Ectodermal cell (in vitro differentiated cells): ENCODE measurements around the gene OR6S1.

ENCODE experiments used
- H3K27ac ChIP-seq: 2 replicates; pipeline ENCODE4 v1.7.0; 2013; ENCODE audit warnings: mild to moderate bottlenecking, low read depth, low read length; ENCODE audit not compliant: insufficient read depth, poor library complexity, severe bottlenecking
- H3K27me3 ChIP-seq: 2 replicates; pipeline ENCODE4 v1.7.0; 2013; ENCODE audit warnings: mild to moderate bottlenecking, low read length; ENCODE audit not compliant: insufficient read depth, control insufficient read depth, poor library complexity, severe bottlenecking
- H3K36me3 ChIP-seq: one replicate; pipeline ENCODE4 v1.7.0; 2013; ENCODE audit warnings: low read length; ENCODE audit not compliant: control insufficient read depth, insufficient read depth
- H3K4me1 ChIP-seq: one replicate; pipeline ENCODE4 v1.7.0; 2013; ENCODE audit warnings: low read length; ENCODE audit not compliant: control insufficient read depth, insufficient read depth
- H3K4me3 ChIP-seq: 2 replicates; pipeline ENCODE4 v1.7.0; 2013; ENCODE audit warnings: low read depth, low read length, control low read depth; ENCODE audit not compliant: insufficient read depth
- H3K9me3 ChIP-seq: 2 replicates; pipeline ENCODE4 v1.7.0; 2013; ENCODE audit warnings: mild to moderate bottlenecking, low read length, moderate library complexity; ENCODE audit not compliant: control insufficient read depth
- WGBS, 2 experiments: methylation state at CpG; one replicate each; pipeline ENCODE4 v1.1.7; 2013; ENCODE audit warnings: missing lambda C conversion rate in 2 of 2; 5-methylcytosine and 5-hydroxymethylcytosine counted together

OR6S1 gene

DNA sequence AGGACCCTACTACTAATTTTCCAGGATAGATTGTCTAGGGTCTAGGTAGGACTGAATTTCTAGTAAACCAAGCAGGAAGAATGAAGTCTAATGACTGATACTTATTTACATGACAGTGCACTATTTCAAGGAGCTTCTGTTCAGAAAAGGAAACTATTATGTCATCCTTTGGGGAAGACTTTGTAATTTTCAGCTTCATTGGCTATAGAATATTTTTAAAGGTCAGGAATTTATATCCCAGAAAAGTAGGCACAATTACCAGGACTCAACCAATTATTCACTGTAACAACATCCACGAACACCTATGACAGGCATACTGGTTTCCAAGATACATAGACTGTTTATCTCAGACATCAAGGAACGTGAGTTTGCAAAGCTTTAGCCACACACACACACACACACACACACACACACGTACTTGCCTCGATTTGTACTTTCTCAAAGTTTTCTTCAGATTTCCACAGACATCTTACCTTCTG lies 23.2 kb downstream of the OR6S1 start:
- Histone ChIP-seq H3K36me3 (no peaks in the 10 kb centered on the region), H3K9me3 (no peaks in the 10 kb centered on the region), H3K27ac (no peak overlapping the region), H3K4me3 (no peak overlapping the region), H3K27me3 (peaks cover 3% of the 10 kb centered on the region), H3K4me1 (no peaks in the 10 kb centered on the region)
- 81% methylated on average over 4 of the region's 4 CpGs for WGBS, 2 experiments

- H3K27ac ChIP-seq, result no peak overlapping the region
- no peaks in the 10 kb centered on the region for H3K9me3 ChIP-seq
- no peak overlapping the region for H3K4me3 ChIP-seq
- H3K4me1 ChIP-seq, result no peaks in the 10 kb centered on the region
- no peaks in the 10 kb centered on the region for H3K36me3 ChIP-seq
- no peaks in the 10 kb centered on the region for H3K27me3 ChIP-seq
- 93 to 94% methylated on average over 12 of the region's 12 CpGs for WGBS, 2 experiments
These were observed 24.1 kb downstream of the OR6S1 start for GRCh38 chr14:20617138-20618003.

DNA sequence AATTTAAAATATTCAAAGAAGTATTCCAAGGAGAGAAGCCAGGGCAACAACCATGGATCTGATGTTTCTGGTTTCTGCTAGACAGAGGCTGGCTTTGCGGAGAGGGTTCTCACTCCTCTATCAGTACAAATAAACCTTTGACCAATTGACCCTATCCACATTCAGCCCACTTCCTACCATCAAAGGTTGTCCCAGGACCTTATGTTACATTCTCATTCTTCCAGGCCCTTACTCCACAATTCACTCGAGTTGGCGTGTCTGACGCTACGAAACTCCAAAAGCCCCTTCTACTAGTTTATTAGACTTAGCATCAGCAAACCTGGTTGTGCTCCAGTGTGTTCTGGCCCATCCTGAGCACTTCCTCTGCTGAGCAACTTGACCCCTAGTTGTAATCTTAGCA lies 25.5 kb downstream of the OR6S1 start:
- no peaks in the 10 kb centered on the region for H3K9me3 ChIP-seq
- no peak overlapping the region for H3K4me3 ChIP-seq
- H3K36me3 ChIP-seq, result no peaks in the 10 kb centered on the region
- H3K27me3 ChIP-seq, result no peaks in the 10 kb centered on the region
- WGBS, 2 experiments, result 95 to 96% methylated on average over 5 of the region's 5 CpGs
- H3K27ac ChIP-seq, result no peak overlapping the region
- no peaks in the 10 kb centered on the region for H3K4me1 ChIP-seq

DNA sequence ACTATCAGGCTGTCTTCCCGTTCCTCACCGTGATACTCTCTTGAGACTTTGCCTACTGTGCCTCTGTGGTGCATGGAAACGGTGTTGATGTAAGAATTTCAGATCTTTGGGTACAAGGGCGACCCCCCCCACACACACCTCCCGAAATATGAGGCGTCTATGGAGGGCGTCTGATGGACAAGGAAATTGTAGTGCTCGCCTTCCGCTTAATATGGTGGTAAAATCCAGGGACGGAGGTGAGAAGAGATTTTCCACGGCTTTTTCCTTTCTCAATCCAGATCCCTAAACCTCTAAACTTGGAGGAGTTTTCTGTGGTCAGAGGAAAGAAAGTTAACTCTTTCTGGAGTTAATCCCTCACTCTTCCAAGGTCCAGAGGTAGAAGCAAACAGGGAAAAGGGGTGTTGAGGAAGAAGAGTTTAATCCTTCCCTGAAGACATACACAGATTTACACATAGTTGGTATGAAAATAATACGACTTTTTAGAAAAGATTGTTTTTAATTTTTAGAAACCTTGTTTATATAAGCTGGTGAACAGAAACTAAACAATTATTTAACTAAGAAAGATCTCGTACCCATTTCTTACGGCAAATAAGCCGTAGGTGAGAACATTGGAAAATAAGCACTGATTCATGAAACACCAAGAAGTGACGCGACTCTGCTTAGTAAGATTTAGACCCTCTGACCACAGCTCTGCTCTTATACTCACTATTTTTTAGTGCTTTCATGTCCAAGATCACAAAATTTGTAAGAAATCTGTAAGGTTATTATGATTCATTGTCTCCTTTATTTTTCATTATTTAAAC lies 27.3 kb downstream of the OR6S1 start:
- H3K9me3 ChIP-seq, result no peaks in the 10 kb centered on the region
- H3K27me3 ChIP-seq, result no peaks in the 10 kb centered on the region
- 27 to 29% methylated on average over 13 to 17 of the region's 17 CpGs for WGBS, 2 experiments
- H3K36me3 ChIP-seq, result no peaks in the 10 kb centered on the region
- H3K4me3 ChIP-seq, result peak overlapping the region; percentile 80
- peak overlapping the region; percentile 26 for H3K27ac ChIP-seq
- no peaks in the 10 kb centered on the region for H3K4me1 ChIP-seq

DNA sequence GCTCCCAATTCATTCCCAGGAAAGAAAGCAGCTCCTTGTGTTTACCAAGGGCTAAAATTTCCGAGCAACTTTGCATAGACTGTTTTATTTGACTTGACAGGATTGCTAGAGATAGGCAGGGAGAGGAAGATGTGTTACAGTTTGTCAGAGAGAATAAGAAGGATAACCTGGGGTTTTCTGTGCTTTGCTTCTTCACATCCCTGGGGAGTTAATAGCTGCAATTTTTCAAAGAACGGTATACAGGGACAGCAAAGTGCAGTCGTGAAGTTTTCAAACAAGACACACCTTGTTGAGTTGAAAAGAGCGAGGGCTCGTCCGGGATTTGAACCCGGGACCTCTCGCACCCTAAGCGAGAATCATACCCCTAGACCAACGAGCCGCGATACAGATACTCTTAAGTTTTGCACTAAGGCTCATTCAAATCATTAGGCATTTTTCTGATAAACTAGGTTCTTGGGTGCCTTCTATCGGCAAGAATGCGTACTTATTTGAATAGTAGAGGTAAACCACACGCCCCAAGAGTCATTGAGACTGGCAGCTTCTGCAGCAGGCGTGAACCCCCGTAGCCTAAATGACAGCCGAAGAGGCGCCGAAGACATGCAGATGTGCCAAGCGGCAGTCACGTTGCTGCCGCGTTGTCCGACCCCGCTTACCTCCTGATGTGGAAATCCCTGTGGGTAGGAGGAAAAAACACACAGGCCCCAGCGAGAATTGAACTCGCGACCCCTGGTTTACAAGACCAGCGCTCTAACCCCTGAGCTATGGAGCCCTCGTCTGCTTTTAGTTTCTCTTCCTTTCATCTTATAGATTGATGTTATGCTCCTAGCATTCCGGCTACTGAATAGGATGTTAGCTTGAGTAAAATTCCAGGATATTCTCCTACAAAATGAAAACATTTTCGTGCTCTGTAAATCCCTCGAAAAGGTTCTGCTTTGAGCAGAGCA lies 28.1 kb downstream of the OR6S1 start:
- WGBS, 2 experiments, result 1 to 2% methylated on average over 34 of the region's 34 CpGs

GRCh38 chr14:20612403-20612802 lies 29.1 kb downstream of the OR6S1 start:
- Histone ChIP-seq H3K4me3 (no peak overlapping the region), H3K27me3 (no peaks in the 10 kb centered on the region), H3K9me3 (no peaks in the 10 kb centered on the region), H3K27ac (no peak overlapping the region), H3K36me3 (no peaks in the 10 kb centered on the region), H3K4me1 (no peaks in the 10 kb centered on the region)
- 88% methylated on average over 5 of the region's 5 CpGs for WGBS, 2 experiments

More for the DNA sequence above, 28.1 kb downstream of the OR6S1 start:
- Histone ChIP-seq H3K36me3 (no peaks in the 10 kb centered on the region), H3K27me3 (no peaks in the 10 kb centered on the region), H3K9me3 (no peaks in the 10 kb centered on the region), H3K4me3 (peak overlapping the region; percentile 80), H3K27ac (no peak overlapping the region), H3K4me1 (no peaks in the 10 kb centered on the region)

DNA sequence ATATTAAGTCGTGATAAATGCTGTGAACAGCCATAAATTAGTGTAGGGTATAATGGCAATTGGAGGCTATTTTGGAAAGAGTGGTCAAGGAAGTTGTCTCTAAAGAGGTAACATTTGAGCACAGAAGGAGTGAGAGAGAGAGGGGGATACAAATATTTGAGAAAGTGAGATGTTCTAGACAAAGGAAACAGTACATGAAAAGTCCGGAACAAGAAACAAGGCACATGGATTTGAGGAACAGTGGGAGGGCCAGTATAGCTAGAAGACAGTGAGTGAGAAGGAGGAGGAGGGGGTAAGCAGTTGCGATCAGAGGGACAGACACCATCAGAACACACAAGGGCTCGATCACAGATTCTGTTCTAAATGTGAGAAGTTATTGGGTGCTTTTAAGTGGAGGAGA lies 30.2 kb downstream of the OR6S1 start:
- H3K4me1 ChIP-seq, result no peaks in the 10 kb centered on the region
- H3K9me3 ChIP-seq, result no peaks in the 10 kb centered on the region
- 84 to 86% methylated on average over 4 of the region's 4 CpGs for WGBS, 2 experiments
- no peaks in the 10 kb centered on the region for H3K27me3 ChIP-seq
- H3K36me3 ChIP-seq, result no peaks in the 10 kb centered on the region
- H3K4me3 ChIP-seq, result no peak overlapping the region
- H3K27ac ChIP-seq, result no peak overlapping the region

GRCh38 chr14:20610002-20610765 lies 31.3 kb downstream of the OR6S1 start:
- Histone ChIP-seq H3K4me3 (peak overlapping the region; percentile 86), H3K27me3 (no peaks in the 10 kb centered on the region), H3K4me1 (no peaks in the 10 kb centered on the region), H3K27ac (no peak overlapping the region), H3K36me3 (no peaks in the 10 kb centered on the region), H3K9me3 (no peaks in the 10 kb centered on the region)
- 22 to 27% methylated on average over 26 of the region's 27 CpGs for WGBS, 2 experiments

- 1% methylated on average over 40 to 44 of the region's 44 CpGs for WGBS, 2 experiments
These were observed 32.1 kb downstream of the OR6S1 start for GRCh38 chr14:20609215-20610001.

More at GRCh38 chr14:20609215-20610001, 32.1 kb downstream of the OR6S1 start:
- Histone ChIP-seq H3K27me3 (no peaks in the 10 kb centered on the region), H3K36me3 (no peaks in the 10 kb centered on the region), H3K4me1 (no peaks in the 10 kb centered on the region), H3K27ac (no peak overlapping the region), H3K9me3 (no peaks in the 10 kb centered on the region), H3K4me3 (peak overlapping the region; percentile 86)
